Lower lobe of right lung (tissue), 2 donors: ENCODE data around the gene MEF2B. TPM values are rescaled to one million over a fixed set of nuclear protein-coding genes. Genes with fewer than 3 reads are reported as not detected.

ENCODE experiments used
- ATAC-seq, 2 donors: fragments of 200-7000 bp; cut with Tn5 transposase; one replicate each; pipeline ENCODE4 v1.9.1; 2020 to 2022; ENCODE audit warnings: mild to moderate bottlenecking in 2 of 2, moderate library complexity in 2 of 2
- DNase-seq: peaks from one replicate; pipeline ENCODE4 v3.0.0-alpha.2; 2020
- H3K27ac ChIP-seq: fragments of 200-600 bp; one replicate; pipeline ENCODE4 v1.8.0; 2022
- H3K27me3 ChIP-seq: fragments of 200-600 bp; one replicate; pipeline ENCODE4 v1.8.0; 2022; ENCODE audit warnings: low read depth
- H3K36me3 ChIP-seq: fragments of 200-600 bp; one replicate; pipeline ENCODE4 v1.8.0; 2022; ENCODE audit warnings: mild to moderate bottlenecking
- H3K4me1 ChIP-seq: fragments of 200-600 bp; one replicate; pipeline ENCODE4 v1.8.0; 2022
- H3K4me3 ChIP-seq: fragments of 200-600 bp; one replicate; pipeline ENCODE4 v1.8.0; 2022; ENCODE audit warnings: mild to moderate bottlenecking
- H3K9me3 ChIP-seq: fragments of 200-600 bp; one replicate; pipeline ENCODE4 v1.8.0; 2022
- intact Hi-C: fragments of 100-400 bp; cut with DNase I; formaldehyde crosslinking; loops from one replicate; pipeline ENCODE4 v1.11.0; 2022
- total RNA-seq: library from RNA; stranded (reverse); fragmentation: NEBNext Ultra II Directional; extraction: Animal tissue kit (Norgen Biotek cat#: 25700); gene quantifications from one replicate; pipeline ENCODE4 v1.2.1, GENCODE V29; 2021
- TF ChIP-seq, protein P1 (sequence below): fragments of 200-600 bp; IDR thresholded peaks from one replicate; pipeline ENCODE4 v1.8.0; 2022; ENCODE audit warnings: antibody characterized with exemption, mild to moderate bottlenecking
- donor health status: DM: no; HTN: yes; CAD: no; lungs with severe emphysema.

The MEF2B gene
- total RNA-seq, 1 donor from 2014 or later: 2.7 TPM

DNA sequence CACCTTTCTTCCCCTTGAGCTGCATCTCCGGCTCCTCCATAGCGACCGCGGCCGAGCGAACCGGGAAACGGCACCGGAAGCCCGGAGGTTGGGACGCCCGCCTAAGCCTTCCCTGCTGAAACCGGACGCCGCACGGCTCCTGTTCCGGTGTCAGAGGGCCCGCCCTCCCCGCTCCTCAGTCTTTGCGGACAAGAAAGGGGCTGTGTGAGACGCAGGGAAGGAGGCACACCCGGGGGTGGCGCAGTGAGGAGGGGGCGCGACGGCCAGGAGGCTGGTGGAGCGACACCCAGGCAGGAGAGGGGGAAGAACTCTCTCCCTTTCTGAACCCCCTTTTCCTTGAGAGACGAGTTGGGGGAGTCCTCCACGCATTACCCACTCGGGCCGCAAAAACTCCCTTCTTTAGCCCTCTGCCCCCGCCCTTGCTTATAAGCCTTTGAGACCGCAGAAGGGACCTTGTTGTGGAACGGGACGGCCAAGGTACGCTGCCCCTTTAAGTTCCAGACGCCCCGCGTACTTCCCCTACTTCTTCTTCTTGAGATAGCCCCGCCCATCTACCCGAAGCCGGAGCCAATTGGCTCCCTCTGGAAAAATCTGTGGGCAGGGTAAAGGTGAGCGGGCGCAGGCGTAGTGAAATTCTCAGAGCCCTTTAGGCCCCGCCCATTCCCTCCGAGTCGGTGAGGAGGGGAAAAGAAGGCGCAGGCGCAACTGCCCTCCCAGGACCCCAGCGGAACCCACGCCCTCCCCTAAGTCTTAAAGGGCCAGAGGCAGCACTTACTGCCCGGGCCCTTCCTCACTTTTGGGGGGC, 22.2 kb upstream of the MEF2B start, which contains the start of the genes BORCS8 and RFXANK:
Gene BORCS8, minus strand, starts transcription at position 75 of the 805 bp plus-strand sequence. Its CDS starts 35 bp downstream, at position 40.
Gene RFXANK, plus strand, starts transcription at position 181 of the 805 bp plus-strand sequence. CDS start 1,689 bp downstream, outside the sequence.
- intact Hi-C loops: no loop called here
- peaks cover 44% of the 10 kb centered on the region for H3K4me1 ChIP-seq
- peak; percentile 96 for ATAC-seq

DNA sequence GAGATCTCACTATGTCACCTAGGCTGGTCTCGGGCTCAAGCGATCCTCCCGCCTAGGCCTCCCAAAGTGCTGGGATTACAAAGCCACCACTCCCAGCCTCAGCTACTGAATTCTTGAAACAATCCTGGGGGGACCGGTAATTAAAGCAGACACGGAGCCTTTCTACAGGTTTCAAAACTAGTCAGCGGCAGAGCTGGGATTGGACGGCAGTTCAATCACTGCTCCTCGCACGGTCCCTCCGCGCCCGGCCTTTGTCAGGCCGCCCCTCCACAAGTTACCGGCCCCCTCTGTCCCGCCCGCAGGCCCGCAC, 21.7 kb upstream of the MEF2B start:
- TF ChIP-seq, protein P1, sequence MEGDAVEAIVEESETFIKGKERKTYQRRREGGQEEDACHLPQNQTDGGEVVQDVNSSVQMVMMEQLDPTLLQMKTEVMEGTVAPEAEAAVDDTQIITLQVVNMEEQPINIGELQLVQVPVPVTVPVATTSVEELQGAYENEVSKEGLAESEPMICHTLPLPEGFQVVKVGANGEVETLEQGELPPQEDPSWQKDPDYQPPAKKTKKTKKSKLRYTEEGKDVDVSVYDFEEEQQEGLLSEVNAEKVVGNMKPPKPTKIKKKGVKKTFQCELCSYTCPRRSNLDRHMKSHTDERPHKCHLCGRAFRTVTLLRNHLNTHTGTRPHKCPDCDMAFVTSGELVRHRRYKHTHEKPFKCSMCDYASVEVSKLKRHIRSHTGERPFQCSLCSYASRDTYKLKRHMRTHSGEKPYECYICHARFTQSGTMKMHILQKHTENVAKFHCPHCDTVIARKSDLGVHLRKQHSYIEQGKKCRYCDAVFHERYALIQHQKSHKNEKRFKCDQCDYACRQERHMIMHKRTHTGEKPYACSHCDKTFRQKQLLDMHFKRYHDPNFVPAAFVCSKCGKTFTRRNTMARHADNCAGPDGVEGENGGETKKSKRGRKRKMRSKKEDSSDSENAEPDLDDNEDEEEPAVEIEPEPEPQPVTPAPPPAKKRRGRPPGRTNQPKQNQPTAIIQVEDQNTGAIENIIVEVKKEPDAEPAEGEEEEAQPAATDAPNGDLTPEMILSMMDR: no peak
- H3K36me3 ChIP-seq: peaks cover 11% of the 10 kb centered on the region
- peaks cover 44% of the 10 kb centered on the region for H3K4me1 ChIP-seq
- no peaks in the 10 kb centered on the region for H3K27me3 ChIP-seq
- no peak for DNase-seq
- peak overlapping the region; percentile 99 for H3K4me3 ChIP-seq
- intact Hi-C loops: no loop called here
- H3K9me3 ChIP-seq: no peaks in the 10 kb centered on the region
- ATAC-seq: no peak
- H3K27ac ChIP-seq: peak overlapping the region; percentile 100

More for the DNA sequence above, 22.2 kb upstream of the MEF2B start, which contains the start of the genes BORCS8 and RFXANK:
- TF ChIP-seq, protein P1: no peak
- Histone ChIP-seq H3K27ac (peak within 1 kb of the TSS; percentile 100), H3K27me3 (no peaks in the 10 kb centered on the region), H3K36me3 (peaks cover 16% of the 10 kb centered on the region), H3K9me3 (no peaks in the 10 kb centered on the region), H3K4me3 (peak within 1 kb of the TSS; percentile 99)
- peak; percentile 99 for DNase-seq

DNA sequence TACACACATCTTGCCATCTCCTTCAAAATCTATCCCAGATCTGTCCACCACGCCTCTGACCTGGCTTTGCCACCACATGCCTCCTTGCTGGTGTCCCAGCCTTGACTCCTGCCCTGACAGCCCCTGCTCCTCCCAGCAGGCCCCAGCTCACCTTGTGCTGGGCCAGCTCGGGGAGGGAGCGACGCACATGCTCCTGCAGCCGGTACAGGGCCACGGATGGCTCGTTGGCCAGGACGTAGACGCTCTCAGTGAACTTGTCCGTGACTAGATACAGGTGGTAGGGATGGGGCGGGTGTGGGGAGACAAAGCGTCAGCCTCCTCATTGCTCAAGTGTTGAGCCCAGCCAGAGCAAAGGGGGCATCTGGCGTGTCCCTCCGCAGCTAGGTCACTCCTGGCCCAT, 16.7 kb upstream of the MEF2B start:
- H3K4me1 ChIP-seq: peaks cover 24% of the 10 kb centered on the region
- TF ChIP-seq, protein P1: no peak
- no peak overlapping the region for H3K4me3 ChIP-seq
- no peaks in the 10 kb centered on the region for H3K27me3 ChIP-seq
- H3K27ac ChIP-seq: peak overlapping the region; percentile 8
- intact Hi-C loops: no loop called here
- H3K36me3 ChIP-seq: peaks cover 23% of the 10 kb centered on the region
- ATAC-seq (no peak), DNase-seq (no peak)
- no peaks in the 10 kb centered on the region for H3K9me3 ChIP-seq

DNA sequence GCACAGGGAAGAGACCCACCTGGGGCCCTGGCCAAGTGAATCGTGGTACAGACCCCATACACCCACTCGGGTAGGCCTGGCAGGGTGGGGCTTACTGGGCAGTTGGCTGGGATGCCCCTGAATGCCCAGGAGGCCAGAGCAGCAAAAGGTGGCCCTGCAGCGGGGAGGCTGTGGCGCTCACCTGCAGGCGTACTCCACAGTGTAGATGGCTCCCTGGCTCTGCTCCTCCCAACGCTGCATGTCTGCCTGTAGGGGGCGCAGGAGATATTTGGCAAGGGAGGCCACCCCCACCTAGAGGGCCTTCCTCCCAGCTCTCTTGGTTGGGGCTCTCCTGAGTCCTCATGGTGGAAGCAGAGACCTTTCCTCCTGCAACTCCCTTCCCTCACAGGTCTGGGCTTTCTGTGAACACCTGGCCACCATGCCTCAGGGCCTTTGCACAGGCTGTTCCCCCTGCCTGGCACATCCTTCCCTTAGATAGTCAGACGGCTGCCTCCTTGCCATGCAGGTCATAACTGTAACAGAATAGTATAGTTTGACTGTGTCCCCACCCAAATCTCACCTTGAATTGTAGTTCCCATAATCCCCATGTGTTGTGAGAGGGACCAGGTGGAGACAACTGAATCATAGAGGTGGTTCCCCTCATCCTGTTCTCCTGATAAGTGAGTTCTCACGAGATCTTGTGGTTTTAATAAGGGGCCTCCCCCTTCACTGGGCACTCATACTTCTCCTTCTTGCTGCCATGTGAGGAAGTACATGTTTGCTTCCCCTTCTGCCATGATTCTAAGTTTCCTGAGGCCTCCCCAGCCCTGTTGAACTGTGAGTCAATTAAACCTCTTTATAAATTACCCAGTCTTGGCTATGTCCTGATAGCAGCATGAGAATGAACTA, 16.0 kb upstream of the MEF2B start:
- TF ChIP-seq, protein P1: peak; percentile 62
- intact Hi-C loops: no loop called here
- H3K27me3 ChIP-seq: no peaks in the 10 kb centered on the region
- H3K27ac ChIP-seq: peak overlapping the region; percentile 8
- peaks cover 29% of the 10 kb centered on the region for H3K36me3 ChIP-seq
- ATAC-seq (peak; percentile 77 to 80), DNase-seq (no peak)
- H3K4me3 ChIP-seq: no peak overlapping the region
- peaks cover 21% of the 10 kb centered on the region for H3K4me1 ChIP-seq
- no peaks in the 10 kb centered on the region for H3K9me3 ChIP-seq

DNA sequence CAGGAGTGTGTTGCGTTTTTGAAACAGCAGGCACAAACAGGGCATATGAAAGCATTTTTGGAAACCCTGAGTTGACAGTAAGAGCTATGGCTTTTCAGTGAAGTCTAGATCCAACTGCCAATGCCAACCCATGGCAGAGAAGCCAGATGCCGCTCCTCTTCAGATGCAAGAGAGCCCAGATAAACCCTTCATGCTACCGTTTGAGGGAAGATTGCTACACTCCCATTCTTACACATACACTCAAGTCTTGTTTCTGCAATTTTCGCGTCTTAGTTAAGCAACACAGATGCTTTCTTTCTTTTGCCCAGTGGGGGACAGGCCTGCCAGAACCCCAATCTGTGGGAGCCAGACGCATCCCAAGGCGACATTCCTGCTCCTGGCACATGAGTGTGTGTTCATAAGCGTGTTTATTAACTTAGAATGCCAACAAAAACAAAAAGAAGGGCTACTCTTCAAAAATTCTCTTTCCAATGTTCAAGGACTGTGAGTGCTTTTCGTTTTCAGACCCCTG, 11.5 kb upstream of the MEF2B start:
- no peaks in the 10 kb centered on the region for H3K4me1 ChIP-seq

More for the DNA sequence above, 11.5 kb upstream of the MEF2B start:
- intact Hi-C loops: no loop called here
- TF ChIP-seq, protein P1: no peak
- ATAC-seq: no peak
- Histone ChIP-seq H3K27me3 (no peaks in the 10 kb centered on the region), H3K27ac (no peak overlapping the region), H3K36me3 (peaks cover 61% of the 10 kb centered on the region), H3K4me3 (no peak overlapping the region), H3K9me3 (peaks cover 6% of the 10 kb centered on the region)
- DNase-seq: no peak
